Skin of body (tissue), 2 donors: Measurements from ENCODE around the gene NEK10. TPM values are rescaled to one million over a fixed set of nuclear protein-coding genes. Genes with fewer than 3 reads are reported as not detected.
"Not testable (repeated sequence)": the region's sequence is repeated elsewhere in the genome, so short reads cannot be mapped to it uniquely, and the experiment has no call there.

Source experiments
- DNase-seq: peaks from one replicate; lab custom pipeline; 2025; lab: John Stamatoyannopoulos, UW
- total RNA-seq: library from RNA; depleted of rRNA; stranded (reverse); fragments of >200 nt; gene quantifications from one replicate; pipeline ENCODE4 v1.2.3, GENCODE V29; 2014

The NEK10 gene
- total RNA-seq, 1 donor from 2014 or later, result 5.0 TPM

DNA sequence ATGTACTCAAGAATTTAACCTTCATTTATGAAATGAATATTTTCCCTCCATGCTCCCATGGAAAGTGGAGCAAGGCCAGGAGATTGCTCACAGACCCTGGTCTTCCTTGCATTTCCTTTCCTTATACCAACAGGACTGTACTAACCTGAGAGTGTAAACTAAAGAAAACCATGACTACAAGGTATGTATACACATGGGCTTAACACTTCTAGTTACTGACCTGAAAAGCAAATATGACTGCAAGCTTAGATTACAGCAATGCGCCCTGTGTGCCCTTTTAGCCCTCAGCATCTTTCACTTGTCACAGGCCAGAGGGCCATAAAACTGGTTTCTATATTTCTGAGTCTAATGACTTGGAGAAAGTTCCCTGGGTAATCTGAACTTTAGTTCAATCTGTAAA lies 52.1 kb downstream of the NEK10 start:
- DNase-seq, result no peak

DNA sequence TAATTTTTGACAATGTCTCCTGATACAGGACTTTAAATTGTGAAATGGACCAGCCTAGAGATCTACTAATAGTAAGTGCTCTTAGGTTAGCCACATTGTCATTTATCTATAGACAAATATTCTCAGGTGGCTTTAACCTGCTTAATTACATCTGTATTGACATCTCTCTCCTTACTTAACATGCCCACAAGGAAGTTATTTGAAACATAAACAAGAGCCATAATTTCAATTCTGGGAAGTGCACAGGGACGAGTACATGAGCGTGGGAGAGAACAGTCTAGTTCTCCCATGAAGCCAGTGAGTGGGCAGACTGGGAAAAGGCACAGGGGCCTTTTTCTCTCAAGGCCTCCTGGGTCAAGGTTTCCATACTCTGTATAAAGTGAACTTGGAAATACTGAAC lies 54.2 kb downstream of the NEK10 start:
- no peak for DNase-seq

DNA sequence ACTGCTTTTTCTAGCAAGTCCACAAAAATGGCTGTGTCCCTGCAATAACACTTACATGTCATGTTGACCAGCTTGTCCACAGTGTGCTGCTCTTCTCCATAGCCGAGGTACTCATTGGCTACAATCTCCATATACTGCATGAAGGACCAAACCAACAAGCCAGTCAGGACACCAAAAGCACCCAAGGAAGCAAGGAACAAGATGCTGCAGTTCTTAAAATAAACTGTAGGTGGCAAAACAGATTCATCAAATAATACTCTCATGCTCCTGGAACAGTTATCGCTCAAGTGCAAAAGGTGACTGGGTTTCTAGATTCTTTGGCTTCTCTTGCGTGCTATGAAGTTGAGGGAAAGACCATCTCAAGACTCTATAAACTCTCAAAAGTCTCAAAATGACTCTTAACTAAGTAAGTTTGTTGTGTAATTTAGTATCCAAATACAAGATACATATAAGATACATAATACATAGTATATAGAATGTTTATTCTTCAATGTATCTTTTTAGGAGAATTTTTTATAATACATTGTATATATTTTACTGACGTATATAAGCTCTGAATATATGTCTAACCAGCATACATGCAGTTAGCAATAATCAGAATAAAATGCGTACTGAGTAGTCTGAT lies 57.0 kb downstream of the NEK10 start:
- DNase-seq, result peak; percentile 21

DNA sequence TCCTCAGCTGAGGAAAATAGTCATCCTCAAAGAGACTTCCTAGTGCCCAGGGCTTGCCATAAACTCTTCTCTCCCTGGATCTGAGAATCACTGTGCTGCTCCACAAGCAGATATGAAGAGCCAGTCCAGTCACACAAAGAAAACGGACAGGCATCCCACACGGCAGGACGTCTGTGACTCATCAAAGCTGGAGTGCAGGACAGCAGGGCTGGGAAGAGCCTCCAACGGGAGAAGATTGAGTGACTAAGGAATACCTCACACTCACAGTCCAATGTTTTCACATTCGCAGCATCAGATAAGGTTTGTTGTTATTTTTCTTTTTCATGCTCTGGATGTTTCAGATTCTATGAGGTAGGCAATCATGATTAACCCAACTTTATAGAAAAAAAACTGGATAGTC lies 57.8 kb downstream of the NEK10 start:
- DNase-seq, result no peak

DNA sequence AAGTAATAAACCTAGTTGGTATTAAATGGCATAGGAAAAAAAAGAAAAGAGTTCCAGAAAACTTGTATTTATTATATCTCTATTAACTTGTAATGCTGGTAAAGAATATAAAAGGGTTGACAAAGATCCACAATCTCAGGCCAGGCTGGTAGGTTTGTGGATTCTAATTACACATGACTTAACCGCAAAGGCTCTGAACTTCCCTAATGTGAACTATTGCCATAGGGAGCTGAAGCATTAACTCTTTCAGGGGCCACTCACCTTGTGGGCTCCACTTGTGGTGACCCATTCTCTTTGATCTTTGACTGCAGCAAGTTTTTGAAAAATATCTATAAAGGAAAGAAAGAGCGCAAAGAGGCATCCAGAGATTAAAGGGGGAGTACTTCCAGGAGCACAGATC lies 58.5 kb downstream of the NEK10 start:
- DNase-seq, result no peak

DNA sequence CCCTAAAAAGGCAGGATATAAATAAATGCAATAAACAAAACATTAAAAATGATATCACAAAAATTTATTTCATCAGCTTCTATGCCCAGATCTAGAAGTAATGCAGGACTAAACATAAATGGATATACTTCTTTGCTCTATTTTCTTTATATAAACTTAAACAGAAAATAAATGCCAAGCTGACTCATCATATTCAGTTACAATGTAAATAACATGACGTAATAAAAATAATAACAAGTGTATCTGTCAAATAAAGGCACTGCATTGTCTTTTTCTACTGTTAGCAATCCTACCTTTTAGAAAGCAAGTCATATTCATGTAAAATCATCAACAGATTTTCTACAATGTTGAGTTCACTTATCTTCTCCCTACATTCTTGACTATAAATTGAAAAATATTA lies 61.6 kb downstream of the NEK10 start:
- DNase-seq, result no peak

DNA sequence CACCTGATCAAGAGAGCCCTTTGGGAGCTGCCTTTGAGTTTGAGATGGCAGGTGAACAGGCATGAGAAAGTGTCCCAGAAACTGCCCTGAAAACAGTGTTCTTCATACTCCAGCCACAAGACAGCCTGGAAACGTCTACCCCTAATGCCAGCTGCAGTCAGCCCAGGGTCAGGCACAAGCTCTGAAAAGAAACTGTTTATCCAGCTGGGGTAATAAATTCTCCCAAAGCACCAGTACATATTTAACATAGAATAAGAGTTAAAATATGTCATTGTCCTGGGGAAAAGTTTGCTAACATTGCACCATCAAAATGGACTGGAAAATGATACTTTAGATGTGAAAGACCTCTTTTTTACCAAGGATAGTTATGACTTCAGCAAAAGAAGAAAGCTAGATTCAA lies 66.3 kb downstream of the NEK10 start:
- no peak for DNase-seq

DNA sequence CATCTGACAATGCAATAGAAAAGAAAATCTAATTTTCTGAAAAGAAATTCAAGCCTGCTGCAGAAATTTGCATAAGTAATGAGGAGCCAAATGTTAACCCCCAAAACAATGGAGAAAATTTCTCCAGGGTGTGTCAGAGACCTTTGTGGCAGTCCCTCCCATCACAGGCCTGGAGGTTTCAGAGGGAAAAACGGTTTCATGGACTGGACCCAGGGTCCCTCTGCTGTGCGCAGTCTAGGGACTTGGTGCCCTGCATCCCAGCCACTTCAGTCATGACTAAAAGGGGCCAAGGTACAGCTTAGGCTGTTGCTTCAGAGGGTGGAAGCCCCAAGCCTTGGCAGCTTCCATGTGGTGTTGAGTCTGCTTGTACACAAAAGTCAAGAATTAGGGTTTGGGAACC lies 70.2 kb downstream of the NEK10 start:
- not testable (repeated sequence) for DNase-seq

DNA sequence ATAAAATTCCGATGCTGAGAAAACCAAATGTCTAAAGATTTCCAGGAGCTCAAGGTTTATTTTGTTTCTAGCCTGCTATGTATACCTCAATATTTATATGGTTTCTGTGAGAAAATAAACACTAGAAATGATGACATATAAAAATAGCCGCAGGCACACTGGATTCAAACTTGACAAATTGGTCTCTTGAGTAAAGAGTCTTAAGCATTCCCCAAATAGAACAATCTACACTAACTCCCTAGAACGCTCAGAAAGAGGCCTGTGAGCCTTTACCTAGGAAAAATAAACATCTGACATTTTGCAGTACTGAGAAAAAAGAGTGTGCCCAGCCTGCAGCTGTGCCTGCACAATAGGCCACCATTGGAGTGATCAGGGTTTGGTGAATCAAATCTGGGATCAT lies 75.2 kb downstream of the NEK10 start:
- no peak for DNase-seq

DNA sequence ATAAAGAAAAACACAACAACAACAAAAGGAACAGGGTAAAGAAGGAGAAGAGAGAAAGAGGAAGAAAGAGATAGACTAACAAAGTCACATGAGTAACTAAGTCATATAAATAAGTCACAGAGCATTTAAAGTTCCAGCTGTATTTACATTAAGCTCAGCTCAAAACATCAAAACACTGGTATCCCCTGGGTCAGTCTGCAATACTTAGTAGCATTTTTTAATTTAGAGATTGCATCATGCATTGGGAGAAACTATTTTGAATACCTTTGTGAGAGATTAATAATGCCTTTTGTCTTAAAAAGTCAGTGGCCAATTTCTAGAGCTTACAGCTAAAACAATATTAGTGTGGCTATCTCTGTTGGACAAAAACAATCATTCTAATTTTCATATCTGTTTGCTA lies 78.4 kb downstream of the NEK10 start:
- no peak for DNase-seq

DNA sequence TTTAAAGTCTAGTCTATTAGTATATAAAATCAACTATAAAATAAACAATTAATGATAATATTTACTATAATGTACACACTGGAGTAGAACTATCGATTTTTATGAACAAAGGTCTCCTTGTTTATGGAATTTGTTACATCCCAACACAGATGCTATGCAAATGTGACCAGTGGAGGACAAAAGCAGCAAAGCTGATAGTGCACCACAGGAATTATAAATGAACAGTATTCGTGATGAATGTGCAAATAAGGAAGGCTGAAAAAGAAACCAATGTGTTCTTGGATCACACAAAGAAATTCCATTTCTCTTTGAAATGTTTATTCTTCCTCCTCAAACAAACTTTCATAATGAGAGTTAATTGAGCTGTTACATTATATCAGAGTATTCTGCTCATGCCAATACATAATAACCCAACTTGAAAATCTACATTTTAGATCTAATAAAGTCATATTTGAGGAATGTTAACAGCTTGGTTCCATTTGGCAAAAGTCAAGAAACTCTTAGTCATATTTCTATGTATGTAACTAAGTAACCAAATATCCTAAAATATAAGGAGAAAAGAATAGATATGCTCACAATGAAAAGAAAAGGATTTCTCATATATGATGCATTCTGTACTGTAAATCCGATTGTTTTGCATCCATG lies 79.3 kb downstream of the NEK10 start:
- DNase-seq, result no peak

DNA sequence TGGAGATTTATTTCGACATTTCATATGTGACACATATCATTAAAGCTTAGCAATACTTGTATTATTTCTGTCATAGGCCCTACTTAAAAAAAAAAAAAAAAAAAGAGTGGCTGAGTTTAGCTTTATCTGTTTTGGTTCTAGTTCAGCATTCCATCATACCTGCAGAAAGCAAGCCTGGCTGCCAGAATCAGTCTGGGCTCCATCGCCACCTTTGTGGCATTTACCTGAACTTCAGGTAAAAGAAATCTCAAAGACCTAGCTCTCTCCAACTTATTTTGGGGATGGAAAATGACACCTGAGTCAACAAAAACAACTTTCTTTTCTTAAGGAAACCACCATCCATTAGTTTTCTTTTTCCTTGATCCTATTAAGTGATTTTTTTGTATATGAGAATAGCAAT lies 82.1 kb downstream of the NEK10 start:
- DNase-seq, result no peak

DNA sequence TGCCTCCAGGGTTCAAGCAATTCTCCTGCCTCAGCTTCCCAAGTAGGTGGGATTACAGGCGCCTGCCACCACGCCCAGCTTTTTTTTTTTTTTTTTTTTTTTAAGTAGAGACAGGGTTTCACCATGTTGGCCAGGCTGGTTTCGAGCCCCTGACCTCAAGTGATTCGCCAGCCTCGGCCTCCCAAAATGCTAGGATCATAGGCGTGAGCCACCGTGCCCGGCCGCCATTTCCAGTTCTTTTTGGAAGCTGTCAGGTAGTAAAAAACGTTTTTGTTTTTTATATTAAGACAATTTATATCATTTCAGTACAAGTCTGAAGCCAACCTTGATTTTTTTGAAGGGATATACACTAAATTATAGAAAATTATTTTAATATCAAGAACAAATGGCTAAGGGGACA lies 82.7 kb downstream of the NEK10 start:
- DNase-seq, result not testable (repeated sequence)

DNA sequence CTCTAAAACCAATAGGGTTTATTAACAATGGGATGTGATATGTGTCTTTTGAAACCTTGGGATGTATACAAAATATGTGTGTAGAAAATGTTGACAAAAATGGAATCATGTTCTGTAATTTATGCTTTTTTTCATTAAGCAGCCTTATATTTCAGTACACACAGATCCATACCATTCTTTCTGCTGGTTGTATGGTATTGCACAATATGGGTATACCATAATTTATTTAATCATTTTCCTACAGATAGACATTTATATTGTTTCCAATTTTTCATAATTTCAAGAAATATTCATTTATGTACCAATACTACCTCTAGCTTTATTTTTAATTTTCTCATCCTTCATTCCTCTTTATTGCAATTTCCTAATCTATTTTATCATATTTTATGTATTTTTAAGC lies 83.5 kb downstream of the NEK10 start:
- no peak for DNase-seq

DNA sequence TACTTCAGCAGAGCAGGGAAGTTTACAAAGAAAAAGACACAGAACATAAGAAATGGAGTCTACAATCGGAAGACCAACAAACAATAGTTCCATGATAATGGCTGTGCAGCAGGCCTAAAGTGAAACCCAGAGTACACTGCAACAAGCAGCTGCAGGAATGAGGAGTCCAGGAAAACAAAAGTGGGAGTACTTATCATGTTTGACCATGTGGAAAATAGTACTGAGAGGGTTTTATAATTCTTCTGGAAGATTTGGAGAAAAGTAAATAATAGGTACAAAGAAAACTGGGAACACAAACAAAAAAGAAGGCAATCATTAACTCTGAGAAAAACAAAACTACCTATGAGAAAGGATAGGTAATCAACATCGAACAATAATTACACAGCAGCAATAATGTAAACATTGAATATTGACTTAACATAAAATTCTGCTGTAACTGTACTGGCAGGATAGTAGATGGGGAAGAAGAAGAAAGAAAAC lies 87.5 kb downstream of the NEK10 start:
- no peak for DNase-seq

DNA sequence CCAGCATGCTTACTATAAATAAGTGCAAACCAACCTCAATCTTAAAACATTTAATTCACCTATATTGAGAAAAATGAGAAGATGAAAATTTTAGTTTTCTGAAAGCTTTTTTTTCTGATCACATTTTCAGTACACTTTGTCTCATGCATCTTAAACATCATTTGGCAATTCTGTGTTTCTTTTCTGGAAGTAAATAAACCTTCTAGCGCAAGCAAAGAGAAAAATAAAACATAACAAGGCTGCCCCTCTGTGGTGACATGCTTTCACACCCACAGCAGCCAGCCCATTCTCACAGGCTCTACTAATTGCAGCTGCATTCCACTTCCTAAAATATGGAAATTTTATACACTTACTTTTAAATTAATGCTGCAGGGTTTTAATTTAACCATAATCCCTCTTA lies 90.1 kb downstream of the NEK10 start:
- DNase-seq, result peak; percentile 17

DNA sequence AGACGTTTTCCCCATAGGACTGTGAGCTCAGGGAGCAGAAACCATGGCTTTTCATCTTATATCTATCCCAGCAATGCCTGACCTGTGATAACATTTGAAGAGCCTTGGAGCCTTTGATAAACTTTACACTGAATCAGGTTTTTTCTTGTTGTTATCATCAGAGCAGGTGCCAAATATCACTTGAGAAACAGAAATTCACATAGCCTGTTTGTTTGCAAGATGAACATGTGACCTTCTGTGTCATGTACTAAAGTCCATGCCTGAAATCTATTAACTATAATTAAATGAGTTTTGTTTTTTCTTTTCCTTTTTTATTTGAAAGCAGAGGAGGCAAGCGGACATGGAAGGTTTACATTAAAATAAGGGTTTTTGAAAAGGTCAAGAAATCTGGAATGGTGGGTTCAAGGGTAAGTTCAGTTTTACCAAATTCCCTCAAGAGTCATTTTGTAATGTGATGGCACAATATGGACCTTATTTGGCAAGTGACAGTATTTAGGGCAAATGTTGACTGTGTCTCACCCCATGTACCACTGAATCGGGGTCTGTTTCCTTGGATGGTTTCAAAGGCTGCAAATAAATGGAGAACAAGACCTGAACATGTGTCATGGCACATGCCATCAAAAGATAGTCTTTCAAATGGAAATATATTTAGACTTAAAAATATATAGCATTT lies 90.7 kb downstream of the NEK10 start:
- no peak for DNase-seq

DNA sequence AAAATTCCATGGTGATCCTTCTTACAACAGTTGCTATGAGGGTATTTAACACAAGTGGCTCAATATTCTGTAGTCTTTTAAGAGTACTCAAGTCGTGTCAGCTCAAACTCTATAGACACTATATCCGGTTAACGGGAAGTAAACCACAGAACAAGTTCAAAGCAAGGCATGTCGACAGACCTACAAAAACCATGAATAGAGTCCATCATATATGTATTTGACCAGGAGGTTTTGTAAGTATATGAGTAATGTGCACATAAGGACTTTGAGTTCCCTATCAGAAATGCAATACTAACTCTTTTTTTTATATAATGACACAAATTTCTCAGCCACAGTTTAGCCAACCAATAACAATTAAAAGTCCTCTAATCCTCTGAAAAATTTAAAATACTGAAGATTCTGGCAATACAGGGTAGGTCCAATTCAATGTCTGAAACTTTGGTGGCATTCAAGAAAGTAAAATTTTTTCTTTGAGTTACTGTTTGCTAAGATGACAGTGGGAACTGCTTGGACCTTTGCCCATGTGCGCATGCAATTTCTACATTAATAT lies 93.7 kb downstream of the NEK10 start:
- no peak for DNase-seq

DNA sequence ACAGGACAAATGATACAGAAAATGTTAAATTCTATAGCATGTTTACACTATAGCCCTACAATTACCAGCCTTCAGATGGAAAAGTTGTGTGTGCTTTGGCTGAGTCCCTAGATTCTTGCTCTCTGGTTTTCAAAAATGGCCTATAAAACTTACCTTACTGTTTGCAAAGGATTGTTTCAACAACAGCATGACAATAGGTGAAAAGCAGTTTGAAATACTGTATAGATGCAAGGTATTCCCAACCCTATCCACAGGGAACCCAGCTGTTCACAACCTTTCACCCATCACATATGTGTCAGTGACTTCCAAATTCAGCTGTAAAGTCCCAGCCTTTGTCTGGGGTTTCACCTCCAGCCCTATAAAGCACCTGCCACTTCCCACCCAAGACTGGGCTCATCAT lies 97.3 kb downstream of the NEK10 start:
- DNase-seq, result no peak

DNA sequence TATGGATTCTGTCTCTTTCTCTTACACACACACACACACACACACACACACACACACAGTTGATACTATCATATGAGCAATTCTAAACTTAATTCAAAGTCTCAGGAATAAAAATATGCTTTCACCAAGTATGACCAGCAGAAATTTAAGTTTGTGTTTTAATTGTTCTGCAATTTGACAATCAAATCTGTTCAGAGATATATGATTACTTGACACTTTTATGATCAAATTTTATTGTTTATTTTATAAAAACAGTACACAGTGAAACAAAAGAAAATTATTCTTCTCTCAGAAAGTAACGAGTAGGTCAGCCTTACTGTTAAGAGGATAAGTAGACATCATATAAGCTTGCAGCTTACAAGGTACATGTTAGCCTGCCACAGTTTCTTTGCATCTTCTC lies 114.3 kb downstream of the NEK10 start:
- no peak for DNase-seq

DNA sequence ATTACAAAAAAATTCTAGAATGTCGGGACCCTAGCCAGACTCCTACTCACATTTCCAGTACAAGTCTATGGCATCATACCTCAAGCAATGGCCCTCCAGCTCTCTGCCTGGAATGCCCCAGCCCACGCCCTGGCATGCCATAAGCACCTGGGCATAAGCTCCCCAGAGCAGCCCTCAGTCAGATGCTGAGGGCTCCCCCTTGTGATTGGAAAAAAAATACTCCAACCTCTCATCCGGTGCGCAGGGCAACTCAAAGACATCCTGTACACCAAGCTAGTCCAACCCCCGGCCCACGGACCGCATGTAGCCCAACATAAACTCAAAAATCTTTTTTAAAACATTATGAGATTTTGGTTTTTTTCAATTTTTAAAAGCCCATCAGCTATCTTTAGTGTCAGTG lies 115.4 kb downstream of the NEK10 start:
- DNase-seq, result no peak

DNA sequence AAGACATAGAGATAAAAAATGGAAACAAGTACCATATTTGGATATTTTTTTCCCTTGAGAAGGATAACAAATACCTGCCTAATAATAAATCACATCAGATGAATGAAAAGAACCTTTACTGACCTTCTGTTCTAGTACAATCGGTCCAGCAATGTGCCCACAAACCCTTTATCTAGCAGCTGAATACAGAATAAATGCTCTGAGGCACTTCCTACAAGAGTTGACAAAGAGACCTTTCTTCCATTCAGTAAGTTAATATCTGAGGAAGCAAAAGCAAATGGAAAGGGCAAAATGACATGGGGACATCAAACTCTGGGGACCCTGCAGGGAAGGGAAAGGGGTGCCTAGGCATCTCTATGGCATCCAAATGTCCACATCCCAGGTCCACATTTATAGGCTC lies 115.8 kb downstream of the NEK10 start:
- no peak for DNase-seq

DNA sequence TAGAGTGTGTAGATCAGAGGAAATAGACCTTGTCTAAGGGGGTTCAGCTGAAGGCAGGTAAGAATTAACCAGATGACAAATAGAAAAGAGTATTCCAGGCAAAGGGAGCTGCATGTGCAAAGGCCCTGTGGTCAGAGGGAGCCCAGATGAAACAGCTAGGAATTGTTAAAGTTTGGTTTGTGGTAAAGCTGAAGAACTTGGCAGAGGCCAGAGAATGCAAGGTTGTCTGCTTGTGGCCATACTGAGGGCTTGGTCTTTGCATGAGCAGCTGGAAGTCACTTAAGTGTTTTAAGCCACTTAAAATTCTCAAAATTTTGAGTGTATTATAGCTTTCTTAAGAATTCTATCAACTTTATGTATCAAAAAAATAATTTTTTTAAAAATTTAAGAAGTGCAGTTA lies 116.5 kb downstream of the NEK10 start:
- no peak for DNase-seq
